ENCODE data around the gene LRGUK. TPM values are rescaled to one million over a fixed set of nuclear protein-coding genes. Genes with fewer than 3 reads are reported as not detected.

The LRGUK gene
- polyA plus RNA-seq, 1 experiment: not detected

- no peak for TF ChIP-seq CTCF (IDR thresholded peaks at IDR 0.05; ENCODE audit: insufficient read depth, low read depth, low read length)
- ChIA-PET CTCF (no interaction called here), POLR2A (no interaction called here)
- Histone ChIP-seq H3K36me3 (ENCODE audit: control insufficient read depth, insufficient read depth, low read length) (no peaks in the 10 kb centered on the region), H3K4me3 (ENCODE audit: low read depth, low read length) (no peak overlapping the region), H3K27me3 (ENCODE audit: control insufficient read depth, insufficient read depth, low read length) (no peaks in the 10 kb centered on the region)
- no peak for DNase-seq (ENCODE audit: low read depth)
Observed at GRCh38 chr7:134312717-134313116, 185.6 kb downstream of the LRGUK start.

- H3K4me3 ChIP-seq (ENCODE audit: low read depth, low read length): no peak overlapping the region
- DNase-seq (ENCODE audit: low read depth): no peak
- ChIA-PET POLR2A (no interaction called here), CTCF (no interaction called here)
- no peak for TF ChIP-seq CTCF (IDR thresholded peaks at IDR 0.05; ENCODE audit: insufficient read depth, low read depth, low read length)
- H3K36me3 ChIP-seq (ENCODE audit: control insufficient read depth, insufficient read depth, low read length): no peaks in the 10 kb centered on the region
- no peaks in the 10 kb centered on the region for H3K27me3 ChIP-seq (ENCODE audit: control insufficient read depth, insufficient read depth, low read length)
Observed at GRCh38 chr7:134313543-134313942, 186.4 kb downstream of the LRGUK start.

Other genes starting within 250 kb of the LRGUK start
- gene SLC35B4, start 189.6 kb downstream of the LRGUK start, polyA plus RNA-seq (2011; rRNA removed): 25.1 and 27.3 TPM in 2 replicates